Activated CD8-positive, alpha-beta memory T cell treated with anti-CD3 and anti-CD28 coated beads for 4 hours (primary cell): ENCODE measurements around the gene C16orf86.
A peak's percentile ranks its signal among the peaks of the same experiment; 100 is the strongest.

Experiments
- DNase-seq, 2 donors: peaks; one replicate each; pipeline ENCODE4 v3.0.0-alpha.2; 2020; ENCODE audit warnings: low read depth in 2 of 2

Gene C16orf86

DNA sequence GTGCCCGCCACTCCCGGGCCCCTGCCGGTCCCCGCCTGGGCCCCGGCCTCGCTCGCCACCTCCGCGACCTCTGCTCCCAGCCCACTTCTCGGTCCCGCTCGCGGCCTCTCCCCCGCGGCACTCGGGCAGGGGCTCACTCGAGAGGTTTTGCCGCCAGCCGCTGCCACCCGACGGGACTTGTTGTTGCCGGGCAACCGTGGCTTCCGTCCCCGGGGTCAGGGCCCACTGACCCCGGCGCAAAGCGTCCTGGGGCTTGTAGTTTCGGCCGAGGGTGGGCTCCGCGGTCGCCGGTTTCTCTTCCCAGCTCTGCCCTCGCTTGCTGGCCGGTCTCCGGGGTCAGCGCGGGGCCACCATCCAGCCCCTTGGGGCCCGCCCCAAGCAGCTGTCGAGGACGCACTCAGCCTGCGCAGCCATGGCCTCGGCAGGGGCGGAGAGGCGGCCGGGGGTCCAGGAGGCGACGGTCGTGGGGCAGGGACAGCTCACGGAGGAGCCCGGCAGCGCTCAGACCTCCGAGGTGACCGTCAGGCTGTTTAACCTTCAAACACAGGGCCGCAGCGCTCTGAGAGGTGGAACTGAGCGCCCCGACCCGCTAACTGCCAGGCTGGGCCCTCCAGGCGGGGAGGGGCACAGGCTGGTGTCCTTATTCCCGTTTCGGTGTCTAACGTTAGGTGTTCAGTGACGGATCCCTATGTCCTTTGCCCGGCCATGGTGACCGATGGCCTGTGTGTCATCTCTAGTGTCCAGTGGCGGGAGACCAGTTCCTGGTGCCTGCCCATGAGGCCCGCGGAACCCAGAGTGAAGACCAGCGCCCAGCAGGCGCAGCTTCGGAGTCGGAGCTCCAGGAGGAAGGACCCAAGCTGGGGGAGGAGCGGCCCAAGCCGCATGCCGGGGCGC, at the start of gene C16orf86, which contains the start of gene ENKD1:
Gene C16orf86 (plus strand): TSS at position 256 of the 894 bp plus-strand sequence. CDS start 157 bp downstream, at position 413.
Gene ENKD1 (minus strand): TSS at position 192 of the 894 bp plus-strand sequence. CDS start 308 bp downstream, outside the sequence.
- peak; percentile 60 to 70 for DNase-seq

DNA sequence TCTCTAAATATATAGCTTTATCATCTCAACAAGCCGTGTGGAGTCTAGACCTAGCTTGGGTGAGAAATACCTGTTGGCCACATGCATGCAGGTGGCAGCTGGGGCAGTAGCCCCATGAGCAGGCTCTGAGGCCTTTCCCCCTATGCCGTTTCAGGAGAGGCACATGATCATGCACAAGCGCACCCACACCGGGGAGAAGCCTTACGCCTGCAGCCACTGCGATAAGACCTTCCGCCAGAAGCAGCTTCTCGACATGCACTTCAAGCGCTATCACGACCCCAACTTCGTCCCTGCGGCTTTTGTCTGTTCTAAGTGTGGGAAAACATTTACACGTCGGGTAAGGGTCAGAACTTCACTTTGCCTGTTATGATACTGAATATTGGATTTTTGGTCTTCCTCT, 38.4 kb upstream of the C16orf86 start:
- DNase-seq: no peak

- DNase-seq: no peak
Measured at GRCh38 chr16:67632415-67633172, 34.0 kb upstream of the C16orf86 start.

DNA sequence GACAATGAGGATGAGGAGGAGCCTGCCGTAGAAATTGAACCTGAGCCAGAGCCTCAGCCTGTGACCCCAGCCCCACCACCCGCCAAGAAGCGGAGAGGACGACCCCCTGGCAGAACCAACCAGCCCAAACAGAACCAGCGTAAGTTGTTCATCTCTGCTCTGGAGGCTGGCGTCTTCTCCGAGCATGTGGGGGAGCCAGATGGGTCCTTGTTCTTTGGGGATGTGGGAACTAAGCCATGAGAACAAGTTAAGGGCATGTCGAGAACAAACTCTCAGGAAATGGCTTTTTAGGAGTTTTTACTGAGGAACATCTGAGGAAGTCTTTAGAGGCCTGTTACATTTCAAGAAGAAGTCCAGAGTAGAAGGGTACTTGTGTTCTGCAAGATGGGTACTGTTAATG, 29.9 kb upstream of the C16orf86 start:
- no peak for DNase-seq

DNA sequence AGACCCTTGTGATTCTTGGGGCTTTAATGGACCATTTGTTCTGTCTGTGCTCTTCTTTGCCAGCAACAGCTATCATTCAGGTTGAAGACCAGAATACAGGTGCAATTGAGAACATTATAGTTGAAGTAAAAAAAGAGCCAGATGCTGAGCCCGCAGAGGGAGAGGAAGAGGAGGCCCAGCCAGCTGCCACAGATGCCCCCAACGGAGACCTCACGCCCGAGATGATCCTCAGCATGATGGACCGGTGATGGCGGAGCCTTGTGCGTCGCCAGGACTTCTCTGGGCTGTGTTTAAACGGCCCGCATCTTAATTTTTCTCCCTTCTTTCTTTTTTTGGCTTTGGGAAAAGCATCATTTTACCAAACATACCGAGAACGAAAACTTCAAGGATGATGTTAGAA, 29.0 kb upstream of the C16orf86 start:
- DNase-seq: no peak

DNA sequence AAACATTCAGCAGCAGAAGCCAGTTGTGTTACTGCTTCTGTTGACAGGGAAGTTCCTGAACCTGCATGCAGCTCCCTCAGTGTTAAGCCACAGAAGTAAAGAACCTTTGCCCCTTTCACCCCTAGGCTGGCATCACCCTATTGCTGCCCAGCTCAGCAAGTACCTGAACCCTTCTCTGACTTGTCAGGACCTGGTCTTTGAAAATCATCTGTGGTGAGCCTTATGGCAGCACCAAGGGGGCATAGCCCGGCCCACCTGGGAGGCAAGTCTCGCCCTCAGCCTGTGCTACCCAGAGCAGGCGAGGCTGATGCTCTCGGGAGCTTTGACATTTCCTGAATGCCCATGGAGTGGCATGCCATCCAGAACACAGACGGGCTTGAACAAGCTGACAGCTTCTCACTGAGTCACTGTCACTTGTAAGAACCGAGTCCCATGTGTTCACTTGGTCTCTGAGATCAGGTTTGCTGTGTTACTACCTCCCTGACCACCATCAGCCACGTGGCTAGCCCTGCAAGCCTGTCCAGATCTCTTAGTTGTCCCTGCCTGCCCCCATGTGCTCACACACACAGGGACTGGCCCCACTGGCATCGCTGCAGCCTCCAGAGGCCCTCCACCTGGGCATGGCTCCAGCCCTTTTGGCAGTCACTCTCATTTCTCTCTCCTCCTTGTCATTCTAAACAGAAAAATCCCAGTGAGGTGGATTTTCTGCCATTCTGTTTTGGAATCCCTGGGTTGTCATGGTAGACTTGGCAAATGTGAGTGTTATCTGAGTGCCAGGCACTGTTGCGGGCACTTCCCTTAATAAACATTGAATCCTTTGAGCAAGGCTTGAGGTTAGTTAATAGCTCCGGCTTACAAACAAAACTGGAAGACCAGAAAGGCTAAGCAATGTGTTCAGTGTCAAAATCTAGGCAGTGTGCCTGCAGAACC, 24.6 kb upstream of the C16orf86 start:
- no peak for DNase-seq

DNA sequence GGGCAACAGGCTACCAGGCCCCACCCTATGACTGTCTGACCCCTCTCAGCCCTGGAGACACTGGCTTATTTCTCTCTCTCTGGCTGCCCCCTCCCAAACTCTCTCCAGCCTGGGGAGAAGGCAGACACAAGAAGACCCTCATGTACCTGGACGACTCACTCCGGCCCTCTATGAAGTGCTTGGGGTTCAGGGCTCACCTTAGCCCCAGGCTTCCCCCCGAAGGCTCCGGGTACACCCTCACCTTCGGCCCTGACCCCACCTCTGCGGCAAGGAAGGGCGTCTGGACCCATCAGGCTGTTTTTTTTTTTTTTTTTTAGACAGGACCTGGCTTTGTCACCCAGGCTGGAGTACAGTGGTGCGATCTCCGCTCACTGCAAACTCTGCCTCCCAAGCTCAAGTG, 22.6 kb upstream of the C16orf86 start:
- no peak for DNase-seq

GRCh38 chr16:67645397-67646121, 21.1 kb upstream of the C16orf86 start:
- DNase-seq: no peak

- no peak for DNase-seq
Measured at GRCh38 chr16:67647111-67647651, 19.4 kb upstream of the C16orf86 start.

DNA sequence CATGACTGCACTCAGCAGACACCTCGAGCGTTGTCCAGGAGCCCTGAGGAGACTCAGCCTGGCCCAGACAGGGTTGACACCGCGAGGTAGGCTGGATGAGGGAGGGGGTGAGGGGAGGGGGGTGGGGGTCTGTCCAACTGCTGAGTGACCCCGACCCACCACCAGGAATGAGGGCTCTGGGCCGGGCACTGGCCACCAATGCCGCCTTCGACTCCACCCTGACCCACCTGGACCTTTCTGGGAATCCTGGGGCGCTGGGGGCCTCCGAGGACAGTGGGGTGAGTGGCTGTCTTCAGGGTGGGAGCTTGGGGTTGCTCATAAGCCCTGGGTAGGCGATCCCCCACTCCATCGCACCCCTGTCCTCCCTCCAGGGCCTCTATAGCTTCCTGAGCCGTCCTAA, 18.9 kb upstream of the C16orf86 start:
- no peak for DNase-seq

DNA sequence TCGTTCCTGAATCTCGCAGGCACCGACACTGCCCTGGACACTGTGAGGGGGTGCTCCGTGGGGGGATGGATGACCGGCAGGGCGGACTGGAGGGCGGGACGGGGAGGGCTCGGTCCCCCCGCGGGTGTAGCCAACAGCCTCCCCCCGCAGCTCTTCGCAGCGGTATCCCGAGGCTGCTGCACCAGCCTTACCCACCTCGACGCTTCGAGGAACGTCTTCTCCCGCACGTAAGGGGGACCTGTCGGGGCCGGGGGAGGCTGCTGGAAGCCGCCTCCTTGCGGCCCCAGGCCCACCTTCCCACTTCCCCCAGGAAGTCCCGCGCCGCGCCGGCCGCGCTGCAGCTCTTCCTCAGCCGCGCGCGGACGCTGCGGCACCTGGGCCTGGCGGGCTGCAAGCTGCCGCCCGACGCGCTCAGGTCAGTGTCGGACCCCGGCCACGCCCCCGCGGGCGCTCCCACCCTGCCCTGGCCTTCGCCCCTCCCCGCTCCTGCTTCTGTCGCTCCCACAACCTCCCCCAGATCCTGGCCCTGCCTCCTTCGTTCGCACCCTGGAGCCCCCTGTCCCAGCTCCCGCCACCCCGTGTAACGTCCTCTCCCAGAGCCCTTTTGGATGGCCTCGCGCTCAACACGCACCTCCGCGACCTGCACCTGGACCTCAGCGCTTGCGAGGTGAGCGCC, 18.4 kb upstream of the C16orf86 start:
- no peak for DNase-seq

DNA sequence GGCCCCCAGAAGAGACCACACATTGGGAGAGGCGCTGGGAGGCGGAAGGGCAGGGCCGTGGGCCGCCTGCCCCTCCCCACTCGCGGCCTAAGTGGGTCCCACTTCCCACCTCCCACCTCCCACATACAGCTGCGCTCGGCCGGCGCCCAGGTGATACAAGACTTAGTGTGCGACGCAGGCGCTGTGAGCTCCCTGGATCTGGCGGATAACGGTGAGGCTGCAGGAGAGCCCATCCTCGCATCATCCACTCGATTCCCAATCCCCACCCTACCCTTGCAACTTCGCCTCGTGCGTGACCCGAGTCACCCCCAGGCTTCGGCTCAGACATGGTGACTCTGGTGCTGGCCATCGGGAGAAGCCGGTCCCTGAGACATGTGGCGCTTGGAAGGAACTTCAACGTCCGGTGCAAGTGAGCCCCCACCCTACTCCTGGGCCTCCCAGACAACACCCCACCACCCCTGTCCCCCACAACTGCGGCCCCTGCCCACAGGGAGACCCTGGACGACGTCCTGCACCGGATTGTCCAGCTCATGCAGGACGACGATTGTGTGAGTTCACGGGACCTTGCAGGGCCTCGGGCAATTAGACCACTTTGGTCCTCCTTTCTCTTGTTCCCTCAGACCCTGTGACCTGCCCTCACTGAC, 17.7 kb upstream of the C16orf86 start:
- DNase-seq: no peak

GRCh38 chr16:67649494-67649931, 17.1 kb upstream of the C16orf86 start:
- DNase-seq: no peak

DNA sequence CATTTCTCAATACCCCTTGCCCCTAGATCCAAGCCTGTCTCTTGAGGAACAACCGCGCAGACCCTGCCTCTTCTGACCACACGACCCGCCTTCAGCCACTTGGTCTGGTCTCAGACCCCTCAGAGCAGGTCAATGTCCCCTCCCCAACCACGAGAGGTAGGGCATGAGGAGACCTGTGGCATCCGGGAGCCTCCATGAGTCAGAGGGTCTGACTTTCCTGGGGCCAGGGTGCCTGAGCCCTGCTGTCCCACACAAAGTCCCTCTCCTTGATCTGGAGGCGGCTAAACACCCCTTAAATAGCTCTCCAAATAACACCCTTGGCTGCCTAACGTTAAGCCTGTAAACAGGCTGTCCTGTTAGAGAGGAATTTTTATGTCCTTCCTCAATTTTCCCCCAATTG, 16.6 kb upstream of the C16orf86 start:
- DNase-seq: no peak

- DNase-seq: no peak
Measured at GRCh38 chr16:67651039-67651438, 15.6 kb upstream of the C16orf86 start.

- DNase-seq: no peak
Measured at GRCh38 chr16:67651847-67652246, 14.8 kb upstream of the C16orf86 start.

DNA sequence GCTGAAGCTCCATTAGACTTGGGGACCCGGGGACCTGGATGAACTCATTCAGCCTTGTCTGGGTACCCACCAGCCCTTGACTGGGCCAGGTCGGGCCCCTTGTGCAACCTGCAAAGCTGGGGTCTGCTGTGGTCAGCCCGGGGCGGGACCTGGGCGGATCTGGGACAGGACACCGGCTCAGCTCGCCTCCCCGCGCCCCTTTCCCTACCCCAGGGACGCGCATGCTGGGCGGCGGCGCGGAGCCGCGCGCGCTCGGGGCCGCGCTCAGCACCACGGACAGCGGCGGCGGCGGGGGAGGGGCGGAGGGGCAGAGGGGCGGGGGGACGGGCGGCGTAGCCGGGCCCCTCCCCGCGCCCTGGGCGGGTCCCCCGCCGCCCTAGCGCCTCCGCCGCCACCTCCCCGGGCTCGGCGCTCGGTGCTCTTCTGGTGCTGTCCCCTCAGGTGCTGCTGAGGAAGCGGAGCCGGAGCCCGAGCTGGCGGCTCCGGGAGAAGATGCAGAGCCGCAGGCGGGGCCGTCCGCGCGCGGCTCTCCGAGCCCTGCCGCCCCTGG, 14.0 kb upstream of the C16orf86 start:
- no peak for DNase-seq

- no peak for DNase-seq
Measured at GRCh38 chr16:67653128-67653788, 13.4 kb upstream of the C16orf86 start.
